GM21825 (cell line): Measurements from ENCODE around the gene MS4A6A.
A peak's percentile ranks its signal among the peaks of the same experiment; 100 is the strongest.
"Not testable (repeated sequence)": the region's sequence is repeated elsewhere in the genome, so short reads cannot be mapped to it uniquely, and the experiment has no call there.

Experiments
- ATAC-seq: cut with Tn5 transposase; IDR thresholded peaks from one replicate; pipeline ENCODE4 v1.9.1; 2021; ENCODE audit warnings: mild to moderate bottlenecking, moderate library complexity; ENCODE audit not compliant: unreplicated experiment

MS4A6A gene, protein sequence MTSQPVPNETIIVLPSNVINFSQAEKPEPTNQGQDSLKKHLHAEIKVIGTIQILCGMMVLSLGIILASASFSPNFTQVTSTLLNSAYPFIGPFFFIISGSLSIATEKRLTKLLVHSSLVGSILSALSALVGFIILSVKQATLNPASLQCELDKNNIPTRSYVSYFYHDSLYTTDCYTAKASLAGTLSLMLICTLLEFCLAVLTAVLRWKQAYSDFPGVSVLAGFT

DNA sequence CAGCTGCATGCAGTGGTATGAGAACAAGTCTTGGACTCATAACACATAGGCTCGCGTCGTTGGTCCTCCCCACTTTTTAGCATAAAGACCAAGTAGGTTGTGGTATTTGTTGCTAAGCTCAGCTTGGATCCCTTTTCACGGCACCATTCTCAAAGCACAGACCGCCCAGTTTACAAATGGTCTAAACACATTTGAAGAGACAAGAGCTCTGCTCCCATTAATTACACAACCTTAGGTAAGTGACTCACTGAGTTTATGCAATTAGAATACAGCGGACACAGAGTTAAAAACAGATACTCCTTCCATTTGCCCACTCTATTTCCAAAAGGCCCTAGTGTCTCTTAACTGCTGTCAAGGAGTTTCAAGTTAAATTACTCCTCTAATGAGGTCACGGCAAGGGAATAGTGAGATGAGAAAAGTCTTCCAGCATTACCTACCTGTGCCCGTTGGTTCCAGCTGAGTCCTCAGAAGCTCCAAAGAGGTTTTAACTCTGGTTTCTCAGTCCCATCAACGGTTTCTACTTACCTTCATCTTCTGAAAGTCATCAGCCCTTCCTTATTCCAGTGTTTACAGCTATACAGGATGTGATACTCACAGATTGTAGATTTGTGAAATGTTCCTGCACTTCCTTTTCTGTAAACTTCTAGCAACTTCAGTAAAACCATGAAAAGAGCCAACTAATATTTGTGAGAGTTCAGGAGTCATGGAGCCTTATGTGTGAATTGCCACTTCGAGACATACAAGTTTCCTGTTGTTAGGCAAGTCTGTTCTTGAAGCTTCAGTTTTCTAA lies at the start of gene MS4A6A:
MS4A6A (minus strand) TSS at position 543 of the 790 bp plus-strand sequence. CDS start 1,356 bp downstream, outside the sequence.
- no peak for ATAC-seq

GRCh38 chr11:60230681-60231080 lies 47.8 kb upstream of the MS4A6A start:
- ATAC-seq = no peak

GRCh38 chr11:60222141-60222540 lies 39.3 kb upstream of the MS4A6A start:
- ATAC-seq = no peak

GRCh38 chr11:60221692-60222091 lies 38.8 kb upstream of the MS4A6A start:
- ATAC-seq = no peak

- ATAC-seq = no peak
These were observed 38.3 kb upstream of the MS4A6A start for GRCh38 chr11:60221181-60221580.

DNA sequence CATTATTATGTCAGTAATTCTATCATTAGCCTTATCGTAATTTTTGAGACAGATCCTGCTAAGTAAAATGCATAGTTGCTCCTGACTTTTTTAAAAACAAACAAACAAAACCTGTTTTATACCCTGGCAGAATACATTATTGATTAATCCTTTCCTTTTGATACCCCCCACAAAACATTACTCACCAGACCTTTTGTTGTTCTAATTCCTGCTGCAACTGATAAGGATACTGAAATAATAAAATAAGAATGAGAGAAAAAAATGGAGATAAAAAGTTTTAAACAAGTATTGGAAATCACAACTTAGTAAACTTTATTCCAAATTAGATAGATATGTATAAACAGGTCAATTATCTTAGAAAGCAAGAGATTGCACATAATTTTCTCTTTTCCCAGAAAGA lies 31.5 kb upstream of the MS4A6A start:
- no peak for ATAC-seq

- no peak for ATAC-seq
These were observed 28.3 kb upstream of the MS4A6A start for GRCh38 chr11:60211206-60211605.

DNA sequence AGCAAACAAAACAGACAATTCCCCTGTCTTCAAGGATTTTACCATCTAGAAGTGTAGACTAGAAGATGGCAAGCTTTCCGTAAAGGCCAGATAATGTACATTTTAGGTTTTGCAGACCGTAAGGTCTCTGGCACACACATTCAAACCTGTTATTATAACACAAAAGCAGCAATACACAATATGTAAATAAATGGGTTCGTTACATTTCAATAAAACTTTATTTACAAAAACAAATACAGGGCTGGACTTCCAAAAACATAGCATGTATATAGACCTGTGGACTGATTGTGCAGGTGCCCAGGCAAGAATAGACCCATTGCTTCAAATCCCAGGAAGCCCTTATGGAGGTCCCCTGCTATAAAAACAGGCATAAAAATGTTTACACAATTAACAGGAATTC lies 27.1 kb upstream of the MS4A6A start:
- ATAC-seq = no peak

GRCh38 chr11:60208951-60209350 lies 26.1 kb upstream of the MS4A6A start:
- no peak for ATAC-seq

DNA sequence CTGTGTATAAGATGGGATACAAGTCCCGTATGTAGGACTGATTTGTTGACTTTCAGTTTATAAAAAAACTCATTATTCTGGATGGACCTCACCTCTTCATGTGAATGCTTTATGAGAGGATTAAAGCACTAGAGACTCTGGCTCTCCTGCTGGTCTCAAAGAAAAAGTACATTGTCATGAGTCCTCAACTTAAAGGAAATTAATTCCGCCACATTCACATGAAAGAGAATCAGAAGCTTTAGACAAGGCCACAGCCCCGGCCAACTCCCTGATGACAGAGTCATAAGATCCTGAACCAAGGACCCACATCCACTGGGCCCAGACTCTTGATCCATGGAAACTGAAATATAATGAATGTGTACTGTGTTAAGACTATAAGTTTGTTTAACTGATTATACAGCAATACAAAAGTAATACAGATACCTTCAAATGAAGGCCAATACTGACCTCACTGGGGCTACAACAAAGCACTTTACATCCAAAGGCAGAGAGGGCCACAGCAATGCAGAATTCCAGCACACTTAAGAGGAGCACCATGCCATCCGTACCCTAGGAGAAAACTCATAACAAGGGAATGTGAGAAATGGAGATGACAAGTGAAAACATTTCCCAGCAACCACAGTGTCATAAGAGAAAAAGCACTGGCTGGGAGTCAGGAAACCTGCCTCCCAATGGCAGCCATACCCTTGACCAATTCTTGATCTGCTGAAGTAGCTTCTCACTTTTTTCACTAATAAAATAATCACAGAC lies 25.4 kb upstream of the MS4A6A start:
- no peak for ATAC-seq

GRCh38 chr11:60206616-60207015 lies 23.7 kb upstream of the MS4A6A start:
- ATAC-seq = no peak

GRCh38 chr11:60204922-60205321 lies 22.0 kb upstream of the MS4A6A start:
- no peak for ATAC-seq

- not testable (repeated sequence) for ATAC-seq
These were observed 18.5 kb upstream of the MS4A6A start for GRCh38 chr11:60201334-60201733.

- no peak for ATAC-seq
These were observed 14.6 kb upstream of the MS4A6A start for GRCh38 chr11:60197442-60197841.

- peak; percentile 61 for ATAC-seq
These were observed 13.1 kb upstream of the MS4A6A start for GRCh38 chr11:60195923-60196368.

GRCh38 chr11:60194511-60194910 lies 11.6 kb upstream of the MS4A6A start:
- ATAC-seq = no peak

- peak; percentile 80 for ATAC-seq
These were observed 11.0 kb upstream of the MS4A6A start for GRCh38 chr11:60193687-60194433.

- ATAC-seq = not testable (repeated sequence)
These were observed 9.7 kb upstream of the MS4A6A start for GRCh38 chr11:60192564-60192963.

- not testable (repeated sequence) for ATAC-seq
These were observed 5.6 kb upstream of the MS4A6A start for GRCh38 chr11:60188481-60188880.

DNA sequence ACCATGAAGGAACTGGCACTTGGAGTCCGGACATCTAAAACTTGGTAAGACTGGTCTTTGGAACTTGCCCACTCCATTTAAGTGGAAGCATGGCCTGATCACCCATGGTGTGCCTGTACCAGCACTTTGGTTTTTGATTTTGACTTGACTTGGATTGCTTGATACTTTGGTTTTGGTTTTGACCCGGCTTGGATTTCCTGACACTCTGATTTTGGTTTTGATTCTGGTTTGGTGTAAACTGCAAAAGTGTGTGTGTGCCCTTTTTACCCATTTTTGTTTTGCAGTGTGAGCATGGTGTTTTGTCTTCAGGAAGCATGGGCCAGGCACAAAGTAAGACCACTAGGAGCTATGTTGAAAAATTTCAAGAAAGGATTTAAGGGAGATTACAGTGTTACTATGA lies 3.2 kb upstream of the MS4A6A start:
- not testable (repeated sequence) for ATAC-seq

DNA sequence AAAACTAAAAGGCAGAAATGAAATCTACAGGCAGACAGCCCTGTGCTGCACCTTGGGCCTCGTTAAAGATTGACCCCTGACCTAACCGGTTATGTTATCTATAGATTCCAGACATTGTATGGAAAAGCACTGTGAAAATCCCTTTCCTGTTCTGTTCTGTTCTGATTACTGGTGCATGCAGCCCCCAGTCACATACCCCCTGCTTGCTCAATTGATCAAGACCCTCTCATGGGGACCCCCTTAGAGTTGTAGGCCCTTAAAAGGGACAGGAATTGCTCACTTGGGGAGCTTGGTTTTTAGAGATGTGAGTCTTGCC lies 2.6 kb upstream of the MS4A6A start:
- ATAC-seq = not testable (repeated sequence)
